ENCODE data around the gene NAALADL2.

- TF ChIP-seq CTCF (IDR thresholded peaks at IDR 0.05), result no peak
- TF ChIP-seq POLR2A (IDR thresholded peaks at IDR 0.05), result no peak
These were observed 368.0 kb downstream of the NAALADL2 start for GRCh38 chr3:175227126-175227525.
